WI38 (cell line): ENCODE results near the gene ECM2.

Experiments used
- H3K4me3 ChIP-seq: 2 replicates; pipeline ENCODE4 v1.5.1; 2011; ENCODE audit warnings: low read depth, mild to moderate bottlenecking, control low read depth, low read length
- CTCF ChIP-seq: IDR thresholded peaks from 2 replicates; pipeline ENCODE4 v1.5.1; 2012; ENCODE audit warnings: low read depth, mild to moderate bottlenecking, control low read depth, low read length

Gene ECM2

GRCh38 chr9:92463387-92463786 is 72.4 kb downstream of the ECM2 start:
- no peak for TF ChIP-seq CTCF
- no peak overlapping the region for H3K4me3 ChIP-seq

- TF ChIP-seq CTCF, result no peak
Observed at GRCh38 chr9:92457576-92457975, 78.2 kb downstream of the ECM2 start.

GRCh38 chr9:92455217-92455616 is 80.6 kb downstream of the ECM2 start:
- no peak overlapping the region for H3K4me3 ChIP-seq
- TF ChIP-seq CTCF, result 0 out of 2 replicates have a peak, but pooled peaks have one; percentile 4

More at GRCh38 chr9:92457576-92457975, 78.2 kb downstream of the ECM2 start:
- no peak overlapping the region for H3K4me3 ChIP-seq

GRCh38 chr9:92446536-92446935 is 89.3 kb downstream of the ECM2 start:
- no peak for TF ChIP-seq CTCF
- no peak overlapping the region for H3K4me3 ChIP-seq
